ENCODE measurements around the gene LURAP1L.

LURAP1L gene

GRCh38 chr9:12790001-12790400 lies 15.2 kb downstream of the LURAP1L start:
- in situ Hi-C loops (cut with MboI; ENCODE audit: low sequenced_read_pairs, unreplicated experiment) = no loop called here
- DNase-seq (ENCODE audit: low spot score) = no peak
- TF ChIP-seq, protein P1, sequence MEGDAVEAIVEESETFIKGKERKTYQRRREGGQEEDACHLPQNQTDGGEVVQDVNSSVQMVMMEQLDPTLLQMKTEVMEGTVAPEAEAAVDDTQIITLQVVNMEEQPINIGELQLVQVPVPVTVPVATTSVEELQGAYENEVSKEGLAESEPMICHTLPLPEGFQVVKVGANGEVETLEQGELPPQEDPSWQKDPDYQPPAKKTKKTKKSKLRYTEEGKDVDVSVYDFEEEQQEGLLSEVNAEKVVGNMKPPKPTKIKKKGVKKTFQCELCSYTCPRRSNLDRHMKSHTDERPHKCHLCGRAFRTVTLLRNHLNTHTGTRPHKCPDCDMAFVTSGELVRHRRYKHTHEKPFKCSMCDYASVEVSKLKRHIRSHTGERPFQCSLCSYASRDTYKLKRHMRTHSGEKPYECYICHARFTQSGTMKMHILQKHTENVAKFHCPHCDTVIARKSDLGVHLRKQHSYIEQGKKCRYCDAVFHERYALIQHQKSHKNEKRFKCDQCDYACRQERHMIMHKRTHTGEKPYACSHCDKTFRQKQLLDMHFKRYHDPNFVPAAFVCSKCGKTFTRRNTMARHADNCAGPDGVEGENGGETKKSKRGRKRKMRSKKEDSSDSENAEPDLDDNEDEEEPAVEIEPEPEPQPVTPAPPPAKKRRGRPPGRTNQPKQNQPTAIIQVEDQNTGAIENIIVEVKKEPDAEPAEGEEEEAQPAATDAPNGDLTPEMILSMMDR (IDR thresholded peaks at IDR 0.05; ENCODE audit: borderline replicate concordance, control extremely low read depth, extremely low read depth, insufficient read depth, missing control alignments) = no peak

- no peak for DNase-seq (ENCODE audit: low spot score)
- TF ChIP-seq, protein P1 (IDR thresholded peaks at IDR 0.05; ENCODE audit: borderline replicate concordance, control extremely low read depth, extremely low read depth, insufficient read depth, missing control alignments) = no peak
- in situ Hi-C loops (cut with MboI; ENCODE audit: low sequenced_read_pairs, unreplicated experiment) = no loop called here
Measured at GRCh38 chr9:12790883-12791282, 16.1 kb downstream of the LURAP1L start.

DNA sequence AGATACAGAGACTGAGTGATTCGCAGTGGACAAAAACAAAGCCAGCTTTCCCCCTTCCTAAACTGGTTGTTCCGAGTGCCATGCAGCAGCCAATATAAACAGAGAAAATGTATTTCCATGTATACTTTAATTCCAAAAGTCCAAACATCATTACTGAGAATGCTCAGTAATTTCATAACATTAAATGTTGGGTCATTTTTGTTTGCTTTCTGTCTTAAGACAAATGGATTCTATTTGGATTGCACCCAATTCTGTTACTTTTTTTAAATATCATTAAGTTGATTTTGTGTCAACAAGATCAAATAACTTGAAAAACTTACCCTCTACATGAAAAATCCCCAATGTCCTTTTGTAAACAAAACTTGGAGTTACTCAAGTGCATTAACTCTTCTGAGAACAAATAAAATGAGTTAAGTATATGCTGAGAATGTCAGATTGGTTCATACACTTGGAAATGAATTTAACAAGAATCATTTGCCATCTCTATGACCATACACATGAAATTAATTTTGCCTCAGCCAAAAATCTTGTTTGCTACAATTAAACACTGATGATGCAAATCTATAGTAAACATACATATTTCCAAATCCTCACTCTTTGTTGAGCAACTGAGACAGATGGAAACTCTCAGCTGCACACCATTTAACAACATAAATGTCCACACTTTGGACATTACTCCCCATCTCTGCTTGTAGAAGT lies 19.4 kb downstream of the LURAP1L start:
- no peak for DNase-seq (ENCODE audit: low spot score)
- in situ Hi-C loops (cut with MboI; ENCODE audit: low sequenced_read_pairs, unreplicated experiment) = no loop called here
- TF ChIP-seq, protein P1 (IDR thresholded peaks at IDR 0.05; ENCODE audit: borderline replicate concordance, control extremely low read depth, extremely low read depth, insufficient read depth, missing control alignments) = no peak

DNA sequence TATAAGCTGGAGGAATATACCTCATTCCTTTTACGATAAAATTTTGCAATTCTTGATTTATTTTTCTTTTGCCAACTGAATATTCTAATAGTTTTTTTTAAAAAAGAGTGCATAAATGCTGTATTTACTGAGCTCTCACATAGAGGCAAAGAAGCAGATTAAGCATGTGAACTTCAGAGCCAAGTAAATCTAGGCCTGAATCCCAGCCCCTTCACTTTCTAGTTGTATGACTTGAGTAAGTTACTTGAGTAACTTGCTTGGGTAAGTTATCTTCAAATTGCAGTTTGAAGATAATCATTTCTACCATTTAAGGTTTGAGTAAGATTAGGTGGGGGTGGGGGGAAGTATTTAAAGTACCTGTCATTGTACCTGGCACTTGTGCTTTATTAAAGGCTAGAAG lies 21.8 kb downstream of the LURAP1L start:
- in situ Hi-C loops (cut with MboI; ENCODE audit: low sequenced_read_pairs, unreplicated experiment) = no loop called here
- TF ChIP-seq, protein P1 (IDR thresholded peaks at IDR 0.05; ENCODE audit: borderline replicate concordance, control extremely low read depth, extremely low read depth, insufficient read depth, missing control alignments) = no peak
- DNase-seq (ENCODE audit: low spot score) = no peak

GRCh38 chr9:12797037-12797436 lies 22.2 kb downstream of the LURAP1L start:
- in situ Hi-C loops (cut with MboI; ENCODE audit: low sequenced_read_pairs, unreplicated experiment) = no loop called here
- TF ChIP-seq, protein P1 (IDR thresholded peaks at IDR 0.05; ENCODE audit: borderline replicate concordance, control extremely low read depth, extremely low read depth, insufficient read depth, missing control alignments) = no peak
- DNase-seq (ENCODE audit: low spot score) = no peak

DNA sequence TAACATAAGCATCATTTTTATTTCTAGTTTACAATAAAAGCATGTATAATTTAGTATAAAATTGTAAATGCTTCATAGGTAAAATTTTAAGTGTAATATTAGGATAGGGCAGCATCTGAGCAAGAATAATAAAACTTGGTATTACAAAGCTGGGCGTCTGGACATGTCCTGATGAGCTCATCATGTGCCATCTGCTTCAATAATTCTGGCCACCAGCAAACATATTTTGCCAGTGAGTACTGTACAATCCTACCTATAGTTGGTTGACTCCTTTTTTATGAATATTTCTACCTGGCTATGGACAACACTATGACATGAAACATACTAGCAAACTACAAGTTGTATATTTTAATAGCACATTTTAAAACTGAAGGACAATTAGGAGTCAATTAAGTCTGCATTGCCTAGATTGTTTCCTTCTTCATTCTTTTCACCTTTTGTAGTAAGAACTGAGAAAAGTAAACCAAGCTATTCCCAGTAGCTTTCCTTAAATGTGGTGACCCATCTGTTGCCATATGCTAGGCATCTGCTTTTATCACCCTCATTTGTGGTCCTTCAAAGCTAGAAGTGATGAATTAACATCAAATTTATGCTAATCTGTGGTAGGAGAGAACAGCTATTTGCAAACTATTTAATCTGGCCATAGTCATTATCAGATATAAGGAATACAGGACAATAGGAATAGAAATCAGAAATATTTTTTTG lies 23.4 kb downstream of the LURAP1L start:
- no peak for DNase-seq (ENCODE audit: low spot score)
- in situ Hi-C loops (cut with MboI; ENCODE audit: low sequenced_read_pairs, unreplicated experiment) = no loop called here
- TF ChIP-seq, protein P1 (IDR thresholded peaks at IDR 0.05; ENCODE audit: borderline replicate concordance, control extremely low read depth, extremely low read depth, insufficient read depth, missing control alignments) = no peak
